BJ (cell line): ENCODE results near the gene GRIN1. TPM values are rescaled to one million over a fixed set of nuclear protein-coding genes. Genes with fewer than 3 reads are reported as not detected.

ENCODE experiments used
- CTCF ChIA-PET: fragments of 350-600 bp; formaldehyde crosslinking; extraction: SDS; loops from one replicate; lab custom pipeline; 2021; ENCODE audit warnings: antibody characterized with exemption, inconsistent platforms; lab: Yijun Ruan, JAX
- POLR2A ChIA-PET: fragments of 300-600 bp; sonication (Branson Sonifier 250); formaldehyde crosslinking; extraction: SDS; loops from one replicate; lab custom pipeline; 2021; ENCODE audit warnings: antibody characterized with exemption; lab: Charles Lee
- DNase-seq: peaks from one replicate; pipeline ENCODE4 v3.0.0-alpha.2; 2011; ENCODE audit warnings: low read depth
- H3K27me3 ChIP-seq: 2 replicates; pipeline ENCODE4 v1.6.0; 2011; ENCODE audit warnings: low read length; ENCODE audit not compliant: control insufficient read depth, insufficient read depth
- H3K36me3 ChIP-seq: 2 replicates; pipeline ENCODE4 v1.5.1; 2011; ENCODE audit warnings: low read length; ENCODE audit not compliant: control insufficient read depth, insufficient read depth
- H3K4me3 ChIP-seq: 2 replicates; pipeline ENCODE4 v1.5.1; 2011; ENCODE audit warnings: low read depth, mild to moderate bottlenecking, control low read depth, low read length
- CTCF ChIP-seq: IDR thresholded peaks from 2 replicates; pipeline ENCODE4 v1.5.1; 2011; ENCODE audit warnings: low read depth, mild to moderate bottlenecking, control low read depth, inconsistent platforms, low read length, moderate library complexity; ENCODE audit not compliant: insufficient read depth
- polyA plus RNA-seq: library from polyadenylated mRNA; depleted of rRNA; stranded (reverse); fragments of >200 nt; gene quantifications from 2 replicates; pipeline ENCODE4 v1.2.3, GENCODE V29; 2011

GRIN1 gene
- polyA plus RNA-seq, 1 experiment = 0.10 TPM

- ChIA-PET POLR2A (no interaction called here), CTCF (interaction anchor here (1.0 kb wide), 1 partner anchor 64 kb away, joined by 3 read pairs; no protein-coding TSS in a partner anchor)
- no peak overlapping the region for H3K4me3 ChIP-seq
- TF ChIP-seq CTCF = no peak
- peaks cover 2% of the 10 kb centered on the region for H3K36me3 ChIP-seq
- H3K27me3 ChIP-seq = peaks cover 15% of the 10 kb centered on the region
- no peak for DNase-seq
Observed at GRCh38 chr9:137172901-137173795, 34.2 kb downstream of the GRIN1 start.

- ChIA-PET CTCF (interaction anchor here (0.9 to 1.0 kb wide), 3 partner anchors 24 to 63 kb away, joined by 3 read pairs; no protein-coding TSS in a partner anchor), POLR2A (no interaction called here)
- TF ChIP-seq CTCF = no peak
- no peak for DNase-seq
- Histone ChIP-seq H3K27me3 (peaks cover 13% of the 10 kb centered on the region), H3K36me3 (peaks cover 7% of the 10 kb centered on the region), H3K4me3 (no peak overlapping the region)
Observed at GRCh38 chr9:137173796-137174664, 35.1 kb downstream of the GRIN1 start.

GRCh38 chr9:137174722-137175293 lies 35.9 kb downstream of the GRIN1 start:
- Histone ChIP-seq H3K36me3 (peaks cover 7% of the 10 kb centered on the region), H3K27me3 (peaks cover 7% of the 10 kb centered on the region; the same call in 1 of the 2 replicates), H3K4me3 (no peak overlapping the region)
- no peak for DNase-seq
- CTCF ChIA-PET = interaction anchor here (0.9 to 1.0 kb wide), 2 partner anchors 24 to 48 kb away, joined by 3 read pairs; no protein-coding TSS in a partner anchor
- no peak for TF ChIP-seq CTCF
- POLR2A ChIA-PET = no interaction called here

- Histone ChIP-seq H3K36me3 (peaks cover 10% of the 10 kb centered on the region), H3K4me3 (no peak overlapping the region), H3K27me3 (peaks cover 2% of the 10 kb centered on the region; the same call in 1 of the 2 replicates)
- ChIA-PET CTCF (interaction anchor here (0.9 to 2.2 kb wide), 6 partner anchors 12 to 61 kb away, joined by 3 to 11 read pairs (median 6); partner anchors contain the start of genes RNF224 and SSNA1), POLR2A (no interaction called here)
- DNase-seq = no peak
- TF ChIP-seq CTCF = no peak; the same call in 1 of the 2 replicates
Observed at GRCh38 chr9:137175345-137175961, 36.5 kb downstream of the GRIN1 start.
